Heart left ventricle (tissue), 13 donors: ENCODE results near the gene NKAIN4.

Experiments used
- POLR2A ChIP-seq, 2 donors: fragments of 450-650 bp; IDR thresholded peaks; one replicate each; pipeline ENCODE4 v1.6.1; 2017; ENCODE audit warnings: antibody characterized with exemption in 2 of 2, mild to moderate bottlenecking in 2 of 2, moderate library complexity in 2 of 2
- TF ChIP-seq, protein P1 (sequence below), 12 donors: fragments of 200-600 bp; sonication (generic) in 4 of 12; IDR thresholded peaks; one replicate each; pipeline versions ENCODE4 v1.5.0 to v1.8.0; 2018 to 2022; ENCODE audit warnings: antibody characterized with exemption in 12 of 12, mild to moderate bottlenecking in 5 of 12
- donor health status: ischemic (EF 13 %, LVEDD 7.1; RV severe dilation, severe dysfunction).
- donor health status: DM: no; HTN: yes; CAD: no.
- donor health status: DM: no; HTN: no; CAD: no.
- donor health status: ischemic (EF 25% LVEDD 6.9; RV normal size, moderate dysfunction).
- donor health status: ischemic (EF 25% LVEDD 5.7; RV mildly dilated, moderate dysfunction).
- donor health status: ischemic (EF 35%, LVEDD 5.7; RV mildly dilated, moderate dysfunction).
- donor health status: nonischemic (EF 11% LVEDD 7.7; RV severe dilation, severe dysfunction).
- donor health status: DM: yes; HTN: yes; CAD: no.
- donor health status: PGD.
- donor health status: ischemic (EF 29% LVEDD 5.4; RV normal size, mild dysfunction).
- donor health status: nonischemic (EF 23%, LVEDD 6.1; RV moderate dilation, normal function).

GRCh38 chr20:63254606-63255384 lies 532 bp upstream of the NKAIN4 start:
- TF ChIP-seq, protein P1, sequence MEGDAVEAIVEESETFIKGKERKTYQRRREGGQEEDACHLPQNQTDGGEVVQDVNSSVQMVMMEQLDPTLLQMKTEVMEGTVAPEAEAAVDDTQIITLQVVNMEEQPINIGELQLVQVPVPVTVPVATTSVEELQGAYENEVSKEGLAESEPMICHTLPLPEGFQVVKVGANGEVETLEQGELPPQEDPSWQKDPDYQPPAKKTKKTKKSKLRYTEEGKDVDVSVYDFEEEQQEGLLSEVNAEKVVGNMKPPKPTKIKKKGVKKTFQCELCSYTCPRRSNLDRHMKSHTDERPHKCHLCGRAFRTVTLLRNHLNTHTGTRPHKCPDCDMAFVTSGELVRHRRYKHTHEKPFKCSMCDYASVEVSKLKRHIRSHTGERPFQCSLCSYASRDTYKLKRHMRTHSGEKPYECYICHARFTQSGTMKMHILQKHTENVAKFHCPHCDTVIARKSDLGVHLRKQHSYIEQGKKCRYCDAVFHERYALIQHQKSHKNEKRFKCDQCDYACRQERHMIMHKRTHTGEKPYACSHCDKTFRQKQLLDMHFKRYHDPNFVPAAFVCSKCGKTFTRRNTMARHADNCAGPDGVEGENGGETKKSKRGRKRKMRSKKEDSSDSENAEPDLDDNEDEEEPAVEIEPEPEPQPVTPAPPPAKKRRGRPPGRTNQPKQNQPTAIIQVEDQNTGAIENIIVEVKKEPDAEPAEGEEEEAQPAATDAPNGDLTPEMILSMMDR (IDR thresholded peaks at IDR 0.05) = no peak
- TF ChIP-seq POLR2A (IDR thresholded peaks at IDR 0.05) = no peak
